HG03135 (cell line): ENCODE results near the gene PLSCR4.
"Not testable (repeated sequence)": the region's sequence is repeated elsewhere in the genome, so short reads cannot be mapped to it uniquely, and the experiment has no call there.

Experiments
- ATAC-seq: cut with Tn5 transposase; IDR thresholded peaks from one replicate; pipeline ENCODE4 v1.9.1; 2021; ENCODE audit warnings: mild to moderate bottlenecking, moderate library complexity; ENCODE audit not compliant: unreplicated experiment

The PLSCR4 gene

GRCh38 chr3:146249921-146250320 lies 984 bp downstream of the PLSCR4 start:
- no peak for ATAC-seq

- ATAC-seq = no peak
These were observed 3.0 kb downstream of the PLSCR4 start for GRCh38 chr3:146247911-146248310.

GRCh38 chr3:146246526-146246925 lies 4.4 kb downstream of the PLSCR4 start:
- no peak for ATAC-seq

- ATAC-seq = no peak
These were observed 7.3 kb downstream of the PLSCR4 start for GRCh38 chr3:146243559-146243958.

GRCh38 chr3:146241523-146242240 lies 9.2 kb downstream of the PLSCR4 start:
- ATAC-seq = no peak

- ATAC-seq = no peak
These were observed 17.4 kb downstream of the PLSCR4 start for GRCh38 chr3:146233487-146233886.

- ATAC-seq = no peak
These were observed 23.4 kb downstream of the PLSCR4 start for GRCh38 chr3:146227486-146227885.

GRCh38 chr3:146226881-146227280 lies 24.0 kb downstream of the PLSCR4 start:
- ATAC-seq = no peak

GRCh38 chr3:146225458-146225857 lies 25.4 kb downstream of the PLSCR4 start:
- not testable (repeated sequence) for ATAC-seq

GRCh38 chr3:146223401-146224373 lies 27.2 kb downstream of the PLSCR4 start:
- no peak for ATAC-seq

- no peak for ATAC-seq
These were observed 28.5 kb downstream of the PLSCR4 start for GRCh38 chr3:146222204-146223046.

GRCh38 chr3:146221276-146221675 lies 29.6 kb downstream of the PLSCR4 start:
- no peak for ATAC-seq

GRCh38 chr3:146218880-146219866 lies 31.7 kb downstream of the PLSCR4 start:
- no peak for ATAC-seq

GRCh38 chr3:146217324-146217723 lies 33.6 kb downstream of the PLSCR4 start:
- no peak for ATAC-seq

- ATAC-seq = no peak
These were observed 36.4 kb downstream of the PLSCR4 start for GRCh38 chr3:146214493-146214892.

GRCh38 chr3:146209371-146209770 lies 41.5 kb downstream of the PLSCR4 start:
- no peak for ATAC-seq

GRCh38 chr3:146203776-146204175 lies 47.1 kb downstream of the PLSCR4 start:
- ATAC-seq = no peak

- no peak for ATAC-seq
These were observed 50.3 kb downstream of the PLSCR4 start for GRCh38 chr3:146200461-146201220.

- no peak for ATAC-seq
These were observed 51.1 kb downstream of the PLSCR4 start for GRCh38 chr3:146199762-146200161.
